Parathyroid adenoma (tissue), 2 donors: ENCODE measurements around the gene FAIM2.

Experiments used
- H2AFZ ChIP-seq: fragments of 300-600 bp; sonication (generic); one replicate; pipeline ENCODE4 v1.7.0; 2017; ENCODE audit warnings: antibody characterized with exemption, mild to moderate bottlenecking
- H3K27ac ChIP-seq: fragments of 300-600 bp; sonication (generic); one replicate; pipeline ENCODE4 v1.7.0; 2017
- H3K27me3 ChIP-seq: fragments of 300-600 bp; sonication (generic); one replicate; pipeline ENCODE4 v1.7.0; 2017; ENCODE audit warnings: low read length; ENCODE audit not compliant: control insufficient read depth, insufficient read depth
- H3K36me3 ChIP-seq: fragments of 300-600 bp; sonication (generic); one replicate; pipeline ENCODE4 v1.7.0; 2017; ENCODE audit warnings: low read length; ENCODE audit not compliant: control insufficient read depth, insufficient read depth
- H3K4me1 ChIP-seq: fragments of 300-600 bp; sonication (generic); one replicate; pipeline ENCODE4 v1.7.0; 2017; ENCODE audit warnings: control low read depth
- H3K4me2 ChIP-seq: fragments of 300-600 bp; sonication (generic); one replicate; pipeline ENCODE4 v1.7.0; 2017; ENCODE audit warnings: low read length
- H3K4me3 ChIP-seq: fragments of 300-600 bp; sonication (generic); one replicate; pipeline ENCODE4 v1.7.0; 2017; ENCODE audit warnings: low read depth, low read length
- H3K79me2 ChIP-seq: fragments of 300-600 bp; sonication (generic); one replicate; pipeline ENCODE4 v1.7.0; 2017; ENCODE audit warnings: control low read depth
- H3K9ac ChIP-seq: fragments of 300-600 bp; sonication (generic); one replicate; pipeline ENCODE4 v1.7.0; 2017; ENCODE audit warnings: mild to moderate bottlenecking
- H3K9me3 ChIP-seq: fragments of 300-600 bp; sonication (generic); one replicate; pipeline ENCODE4 v1.7.0; 2017; ENCODE audit warnings: low read length; ENCODE audit not compliant: control insufficient read depth
- TF ChIP-seq, protein P1 (sequence below): fragments of 300-600 bp; sonication (generic); IDR thresholded peaks from one replicate; pipeline ENCODE4 v1.7.0; 2017; ENCODE audit warnings: antibody characterized with exemption, mild to moderate bottlenecking
- donor health status: primary hyperparathyroidism.

The FAIM2 gene

DNA sequence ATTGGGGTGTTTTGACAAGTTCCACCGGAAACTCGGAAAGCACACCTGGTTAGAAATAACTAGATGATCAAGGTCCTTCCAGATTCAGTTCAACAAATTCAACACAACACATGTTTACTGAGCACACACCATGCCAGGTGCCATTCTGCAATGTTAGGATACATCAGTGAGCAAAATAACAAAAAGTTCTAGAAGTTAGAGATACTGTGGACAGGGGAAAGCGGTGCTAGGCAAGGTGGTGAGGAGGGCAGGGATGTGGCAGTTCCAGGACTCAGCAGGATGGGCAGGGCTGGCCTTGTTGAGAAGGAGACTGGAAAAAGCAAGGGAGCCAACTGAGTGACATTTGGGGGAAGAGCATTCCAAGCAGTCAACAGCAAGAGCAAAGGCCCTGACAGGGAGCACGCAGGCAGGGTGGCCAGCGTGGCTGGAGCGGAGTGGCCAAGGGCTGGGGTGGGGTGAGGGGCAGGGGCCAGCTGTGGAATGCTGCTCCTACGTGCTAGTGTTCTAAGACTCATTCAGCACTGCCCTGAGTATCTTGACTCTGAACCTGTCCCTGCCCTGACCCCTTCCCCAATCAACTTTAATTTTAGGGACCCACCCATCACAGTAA, 19.4 kb upstream of the FAIM2 start:
- H3K27ac ChIP-seq, result no peak overlapping the region

DNA sequence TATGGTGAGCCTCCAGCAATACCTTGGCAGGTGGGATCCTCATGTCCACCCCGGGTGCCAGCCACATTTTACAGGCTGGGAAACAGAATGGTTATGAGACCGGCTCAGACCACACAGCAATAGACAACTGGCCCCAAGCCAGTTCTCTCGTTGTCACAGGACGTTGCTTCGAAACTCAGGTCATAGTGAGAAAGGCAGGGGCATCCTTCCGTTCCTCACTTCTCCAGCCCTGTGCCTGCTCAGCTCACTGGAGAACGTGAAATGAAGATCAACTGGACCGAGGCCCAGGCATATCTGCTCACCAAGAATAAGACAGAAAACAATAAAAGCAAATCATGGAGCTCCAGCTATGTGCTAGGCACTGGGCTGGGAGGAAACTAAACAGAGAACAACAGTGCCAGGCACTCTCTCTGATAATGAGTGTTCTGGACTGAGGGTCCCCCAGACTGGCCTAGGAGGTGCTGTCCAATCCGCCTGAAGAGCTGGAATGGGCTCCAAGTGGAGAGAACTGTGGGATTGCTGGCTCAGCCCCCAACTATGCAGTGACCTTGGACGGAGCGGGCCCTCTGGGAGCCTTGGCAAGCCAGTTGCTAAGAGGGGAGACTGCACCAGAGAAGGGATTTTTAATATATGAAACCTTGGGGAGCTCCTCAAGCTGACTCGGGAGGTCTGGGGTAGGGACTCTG, 18.8 kb upstream of the FAIM2 start:
- Histone ChIP-seq H3K9ac (no peak overlapping the region), H3K4me1 (peaks cover 21% of the 10 kb centered on the region), H3K4me2 (no peak overlapping the region), H3K4me3 (no peak overlapping the region), H3K9me3 (no peaks in the 10 kb centered on the region), H2AFZ (peak overlapping the region; percentile 72), H3K27ac (no peak overlapping the region), H3K36me3 (no peaks in the 10 kb centered on the region), H3K79me2 (no peaks in the 10 kb centered on the region), H3K27me3 (no peaks in the 10 kb centered on the region)
- TF ChIP-seq, protein P1, sequence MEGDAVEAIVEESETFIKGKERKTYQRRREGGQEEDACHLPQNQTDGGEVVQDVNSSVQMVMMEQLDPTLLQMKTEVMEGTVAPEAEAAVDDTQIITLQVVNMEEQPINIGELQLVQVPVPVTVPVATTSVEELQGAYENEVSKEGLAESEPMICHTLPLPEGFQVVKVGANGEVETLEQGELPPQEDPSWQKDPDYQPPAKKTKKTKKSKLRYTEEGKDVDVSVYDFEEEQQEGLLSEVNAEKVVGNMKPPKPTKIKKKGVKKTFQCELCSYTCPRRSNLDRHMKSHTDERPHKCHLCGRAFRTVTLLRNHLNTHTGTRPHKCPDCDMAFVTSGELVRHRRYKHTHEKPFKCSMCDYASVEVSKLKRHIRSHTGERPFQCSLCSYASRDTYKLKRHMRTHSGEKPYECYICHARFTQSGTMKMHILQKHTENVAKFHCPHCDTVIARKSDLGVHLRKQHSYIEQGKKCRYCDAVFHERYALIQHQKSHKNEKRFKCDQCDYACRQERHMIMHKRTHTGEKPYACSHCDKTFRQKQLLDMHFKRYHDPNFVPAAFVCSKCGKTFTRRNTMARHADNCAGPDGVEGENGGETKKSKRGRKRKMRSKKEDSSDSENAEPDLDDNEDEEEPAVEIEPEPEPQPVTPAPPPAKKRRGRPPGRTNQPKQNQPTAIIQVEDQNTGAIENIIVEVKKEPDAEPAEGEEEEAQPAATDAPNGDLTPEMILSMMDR, result no peak

More for the DNA sequence above, 19.4 kb upstream of the FAIM2 start:
- no peak overlapping the region for H3K9ac ChIP-seq
- H3K4me2 ChIP-seq, result no peak overlapping the region
- no peaks in the 10 kb centered on the region for H3K36me3 ChIP-seq
- no peaks in the 10 kb centered on the region for H3K9me3 ChIP-seq
- TF ChIP-seq, protein P1, result no peak
- H2AFZ ChIP-seq, result peak overlapping the region; percentile 72
- H3K4me1 ChIP-seq, result peaks cover 15% of the 10 kb centered on the region
- H3K27me3 ChIP-seq, result no peaks in the 10 kb centered on the region
- H3K4me3 ChIP-seq, result no peak overlapping the region
- no peaks in the 10 kb centered on the region for H3K79me2 ChIP-seq

DNA sequence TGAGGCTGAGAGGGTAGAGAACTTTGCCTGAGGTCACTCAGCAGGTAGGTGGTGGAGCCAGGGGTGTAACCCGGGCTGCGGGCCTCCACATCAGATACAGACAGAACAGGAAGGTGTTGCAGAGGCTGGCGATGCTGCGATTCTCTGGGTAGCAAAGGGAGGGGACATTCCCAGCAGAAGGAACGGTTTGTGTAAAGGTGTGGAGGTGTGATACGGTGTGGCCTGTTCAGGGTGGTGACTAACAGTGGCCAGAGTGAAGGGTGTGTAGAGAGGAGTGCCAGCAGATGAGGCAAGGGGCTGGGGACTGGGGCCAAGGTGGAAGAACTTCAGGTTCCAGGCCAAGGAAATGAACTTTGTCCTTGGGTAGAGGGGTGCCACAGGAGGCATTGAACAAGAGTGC, 18.2 kb upstream of the FAIM2 start:
- no peak overlapping the region for H3K9ac ChIP-seq
- TF ChIP-seq, protein P1, result no peak
- H3K4me2 ChIP-seq, result no peak overlapping the region
- H2AFZ ChIP-seq, result no peak overlapping the region
- H3K27ac ChIP-seq, result no peak overlapping the region
- H3K4me3 ChIP-seq, result no peak overlapping the region
- no peaks in the 10 kb centered on the region for H3K36me3 ChIP-seq
- peaks cover 26% of the 10 kb centered on the region for H3K4me1 ChIP-seq
- no peaks in the 10 kb centered on the region for H3K79me2 ChIP-seq
- no peaks in the 10 kb centered on the region for H3K27me3 ChIP-seq
- H3K9me3 ChIP-seq, result no peaks in the 10 kb centered on the region

DNA sequence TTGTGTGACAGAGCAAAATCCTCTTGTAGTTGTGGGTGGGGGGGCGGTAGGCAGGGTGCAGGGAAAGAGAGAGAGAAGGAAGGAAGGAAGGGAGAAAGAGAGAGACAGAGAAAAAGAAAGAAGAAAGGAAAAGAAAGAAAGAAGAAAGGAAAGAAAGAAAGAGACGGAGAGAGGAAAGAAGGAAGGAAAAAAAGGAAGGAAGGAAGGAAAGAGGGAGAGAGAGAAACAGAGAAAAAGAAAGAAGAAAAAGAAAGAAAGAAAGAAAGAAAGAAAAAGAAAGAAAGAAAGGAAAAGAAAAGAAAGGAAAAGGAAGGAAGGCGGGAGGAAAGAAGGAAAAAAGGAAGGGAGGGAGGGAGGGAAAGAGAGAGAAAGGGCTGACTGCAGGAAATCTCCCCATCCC, 17.6 kb upstream of the FAIM2 start:
- Histone ChIP-seq H3K27ac (no peak overlapping the region), H3K36me3 (no peaks in the 10 kb centered on the region), H2AFZ (no peak overlapping the region), H3K79me2 (no peaks in the 10 kb centered on the region), H3K9me3 (no peaks in the 10 kb centered on the region), H3K4me3 (no peak overlapping the region), H3K27me3 (no peaks in the 10 kb centered on the region), H3K4me1 (peaks cover 28% of the 10 kb centered on the region), H3K4me2 (no peak overlapping the region), H3K9ac (no peak overlapping the region)
- TF ChIP-seq, protein P1, result no peak

DNA sequence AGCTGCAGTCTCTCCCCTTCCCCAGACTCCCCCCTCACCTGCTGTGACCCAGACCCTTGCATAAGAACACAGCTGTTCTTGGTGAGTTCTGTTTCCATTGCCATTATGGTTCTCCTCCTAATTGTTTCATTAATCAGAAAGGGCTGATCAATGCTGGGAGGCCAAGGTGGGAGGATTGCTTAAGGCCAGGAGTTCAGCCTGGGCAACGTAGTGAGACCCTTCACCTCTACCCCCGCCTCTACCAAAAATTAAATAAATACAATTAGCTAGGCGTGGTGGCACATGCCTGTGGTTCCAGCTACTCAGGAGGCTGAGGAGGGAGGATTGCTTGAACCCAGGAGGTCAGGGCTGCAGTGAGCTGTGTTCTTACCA, 17.2 kb upstream of the FAIM2 start:
- Histone ChIP-seq H3K79me2 (no peaks in the 10 kb centered on the region), H3K27ac (no peak overlapping the region), H3K36me3 (no peaks in the 10 kb centered on the region), H3K9ac (no peak overlapping the region), H3K27me3 (no peaks in the 10 kb centered on the region), H2AFZ (no peak overlapping the region), H3K4me3 (no peak overlapping the region), H3K4me1 (peaks cover 32% of the 10 kb centered on the region), H3K9me3 (no peaks in the 10 kb centered on the region), H3K4me2 (no peak overlapping the region)
- TF ChIP-seq, protein P1, result no peak
